HepG2 (cell line): ENCODE results near the gene KIF5B. TPM values are rescaled to one million over a fixed set of nuclear protein-coding genes. Genes with fewer than 3 reads are reported as not detected.
A peak's percentile ranks its signal among the peaks of the same experiment; 100 is the strongest.

Experiments used
- ESRRA ChIP-seq: sonication (generic); formaldehyde crosslinking; IDR thresholded peaks from 2 replicates; pipeline ENCODE4 v1.5.1; 2020; ENCODE audit warnings: mild to moderate bottlenecking, low read depth, missing genetic modification reagents
- NR2F2 ChIP-seq: IDR thresholded peaks from 2 replicates; pipeline ENCODE4 v1.6.1; 2012; ENCODE audit warnings: low read depth, inconsistent platforms, borderline replicate concordance
- ZNF598 ChIP-seq: sonication (generic); formaldehyde crosslinking; IDR thresholded peaks from 2 replicates; pipeline ENCODE4 v1.5.1; 2020; ENCODE audit warnings: mild to moderate bottlenecking, missing genetic modification reagents, borderline replicate concordance
- ZNF780A ChIP-seq: sonication (generic); formaldehyde crosslinking; IDR thresholded peaks from 2 replicates; pipeline ENCODE4 v1.8.0; 2022; ENCODE audit warnings: mild to moderate bottlenecking, missing genetic modification reagents, moderate library complexity
- polyA plus RNA-seq, 8 experiments: library from polyadenylated mRNA; depleted of rRNA in 3 of 8; stranded (reverse) in 7 of 8; unstranded in 1 of 8; fragments of >200 nt; fragmentation: Illumina TruSeq in 4 of 8; extraction: Trizol in 4 of 8; gene quantifications; 2 replicates each; pipeline versions ENCODE4 v1.2.1 to v1.2.3, GENCODE V29; 2011 to 2016; ENCODE audit warnings: low read depth in 4 of 8, missing spikeins in 1 of 8, mixed read lengths in 1 of 8; ENCODE audit not compliant: insufficient read depth in 1 of 8
- total RNA-seq, 5 experiments: library from RNA; depleted of rRNA; stranded (reverse); fragments of >200 nt; fragmentation: Illumina TruSeq; extraction: Trizol; gene quantifications; 2 replicates each; pipeline ENCODE4 v1.2.3, GENCODE V29; 2016; ENCODE audit warnings: low read depth in 1 of 5
- TF ChIP-seq, protein P1 (sequence below): IDR thresholded peaks from 2 replicates; pipeline ENCODE4 v1.4.0; 2020; ENCODE audit warnings: mild to moderate bottlenecking, missing genetic modification reagents
- TF ChIP-seq, protein P2 (sequence below): fragments of 450-650 bp; IDR thresholded peaks from 2 replicates; pipeline ENCODE4 v1.6.1; 2017
- TF ChIP-seq, protein P3 (sequence below): sonication (generic); formaldehyde crosslinking; IDR thresholded peaks from 2 replicates; pipeline ENCODE4 v1.5.0; 2020; ENCODE audit warnings: missing genetic modification reagents
- TF ChIP-seq, protein P4 (sequence below): sonication (generic); formaldehyde crosslinking; IDR thresholded peaks from 2 replicates; pipeline ENCODE4 v1.5.0; 2020; ENCODE audit warnings: mild to moderate bottlenecking, missing genetic modification reagents
- TF ChIP-seq, protein P5 (sequence below): sonication (generic); formaldehyde crosslinking; IDR thresholded peaks from 2 replicates; pipeline ENCODE4 v1.5.0; 2020; ENCODE audit warnings: missing genetic modification reagents
- TF ChIP-seq, protein P6 (sequence below): sonication (generic); formaldehyde crosslinking; IDR thresholded peaks from 2 replicates; pipeline ENCODE4 v1.4.0; 2020; ENCODE audit warnings: missing genetic modification reagents

Gene KIF5B
- total and polyA plus RNA-seq, 2 of the 13 experiments (the other 11 are each of a cell fraction or from before 2014, with no cell fraction given) = 34.3 to 133 TPM

DNA sequence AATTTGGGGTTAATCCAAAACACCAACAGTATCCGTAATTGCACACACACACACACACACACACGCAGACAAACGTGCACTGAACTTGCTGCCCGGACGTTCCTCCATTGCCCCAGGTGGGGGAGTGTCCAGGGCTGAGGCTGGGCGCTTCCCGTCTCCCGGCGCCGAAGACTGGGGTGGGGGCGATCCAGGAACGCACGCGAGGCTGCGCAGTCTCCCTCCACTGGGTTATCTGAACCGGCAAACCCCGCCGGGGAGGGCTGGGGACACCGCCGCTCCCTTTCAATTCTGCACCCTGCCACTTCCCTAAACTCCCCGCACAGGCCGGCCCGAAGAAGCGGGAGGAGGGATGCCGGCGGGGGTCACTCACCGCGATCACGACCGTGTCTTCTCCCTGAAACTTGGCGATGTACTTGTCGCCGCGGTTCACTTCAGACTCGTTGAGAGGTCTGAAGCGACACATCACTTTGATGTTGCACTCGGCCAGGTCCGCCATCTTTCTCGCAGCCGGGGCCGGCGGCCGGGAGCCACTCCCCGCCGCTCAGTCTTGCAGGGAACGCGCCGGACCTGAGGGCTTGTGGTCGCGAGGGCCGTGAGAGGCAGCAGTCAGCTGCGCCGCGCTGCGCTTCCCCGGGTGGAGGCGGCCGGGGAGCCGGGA, 618 bp downstream of the KIF5B start (continued):
- TF ChIP-seq, protein P1, sequence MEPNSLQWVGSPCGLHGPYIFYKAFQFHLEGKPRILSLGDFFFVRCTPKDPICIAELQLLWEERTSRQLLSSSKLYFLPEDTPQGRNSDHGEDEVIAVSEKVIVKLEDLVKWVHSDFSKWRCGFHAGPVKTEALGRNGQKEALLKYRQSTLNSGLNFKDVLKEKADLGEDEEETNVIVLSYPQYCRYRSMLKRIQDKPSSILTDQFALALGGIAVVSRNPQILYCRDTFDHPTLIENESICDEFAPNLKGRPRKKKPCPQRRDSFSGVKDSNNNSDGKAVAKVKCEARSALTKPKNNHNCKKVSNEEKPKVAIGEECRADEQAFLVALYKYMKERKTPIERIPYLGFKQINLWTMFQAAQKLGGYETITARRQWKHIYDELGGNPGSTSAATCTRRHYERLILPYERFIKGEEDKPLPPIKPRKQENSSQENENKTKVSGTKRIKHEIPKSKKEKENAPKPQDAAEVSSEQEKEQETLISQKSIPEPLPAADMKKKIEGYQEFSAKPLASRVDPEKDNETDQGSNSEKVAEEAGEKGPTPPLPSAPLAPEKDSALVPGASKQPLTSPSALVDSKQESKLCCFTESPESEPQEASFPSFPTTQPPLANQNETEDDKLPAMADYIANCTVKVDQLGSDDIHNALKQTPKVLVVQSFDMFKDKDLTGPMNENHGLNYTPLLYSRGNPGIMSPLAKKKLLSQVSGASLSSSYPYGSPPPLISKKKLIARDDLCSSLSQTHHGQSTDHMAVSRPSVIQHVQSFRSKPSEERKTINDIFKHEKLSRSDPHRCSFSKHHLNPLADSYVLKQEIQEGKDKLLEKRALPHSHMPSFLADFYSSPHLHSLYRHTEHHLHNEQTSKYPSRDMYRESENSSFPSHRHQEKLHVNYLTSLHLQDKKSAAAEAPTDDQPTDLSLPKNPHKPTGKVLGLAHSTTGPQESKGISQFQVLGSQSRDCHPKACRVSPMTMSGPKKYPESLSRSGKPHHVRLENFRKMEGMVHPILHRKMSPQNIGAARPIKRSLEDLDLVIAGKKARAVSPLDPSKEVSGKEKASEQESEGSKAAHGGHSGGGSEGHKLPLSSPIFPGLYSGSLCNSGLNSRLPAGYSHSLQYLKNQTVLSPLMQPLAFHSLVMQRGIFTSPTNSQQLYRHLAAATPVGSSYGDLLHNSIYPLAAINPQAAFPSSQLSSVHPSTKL (CRISPR knock-in tag) = 0 out of 2 replicates have a peak, but pooled peaks have one; percentile 16
- TF ChIP-seq ZNF598 (CRISPR knock-in tag) (peak; percentile 12; the same call in 1 of the 2 replicates), NR2F2 (0 out of 2 replicates have a peak, but pooled peaks have one; percentile 26), ZNF780A (CRISPR knock-in tag) (no peak), ESRRA (CRISPR knock-in tag) (0 out of 2 replicates have a peak, but pooled peaks have one; percentile 27)
- TF ChIP-seq, protein P2, sequence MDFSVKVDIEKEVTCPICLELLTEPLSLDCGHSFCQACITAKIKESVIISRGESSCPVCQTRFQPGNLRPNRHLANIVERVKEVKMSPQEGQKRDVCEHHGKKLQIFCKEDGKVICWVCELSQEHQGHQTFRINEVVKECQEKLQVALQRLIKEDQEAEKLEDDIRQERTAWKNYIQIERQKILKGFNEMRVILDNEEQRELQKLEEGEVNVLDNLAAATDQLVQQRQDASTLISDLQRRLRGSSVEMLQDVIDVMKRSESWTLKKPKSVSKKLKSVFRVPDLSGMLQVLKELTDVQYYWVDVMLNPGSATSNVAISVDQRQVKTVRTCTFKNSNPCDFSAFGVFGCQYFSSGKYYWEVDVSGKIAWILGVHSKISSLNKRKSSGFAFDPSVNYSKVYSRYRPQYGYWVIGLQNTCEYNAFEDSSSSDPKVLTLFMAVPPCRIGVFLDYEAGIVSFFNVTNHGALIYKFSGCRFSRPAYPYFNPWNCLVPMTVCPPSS = no peak
- TF ChIP-seq, protein P3, sequence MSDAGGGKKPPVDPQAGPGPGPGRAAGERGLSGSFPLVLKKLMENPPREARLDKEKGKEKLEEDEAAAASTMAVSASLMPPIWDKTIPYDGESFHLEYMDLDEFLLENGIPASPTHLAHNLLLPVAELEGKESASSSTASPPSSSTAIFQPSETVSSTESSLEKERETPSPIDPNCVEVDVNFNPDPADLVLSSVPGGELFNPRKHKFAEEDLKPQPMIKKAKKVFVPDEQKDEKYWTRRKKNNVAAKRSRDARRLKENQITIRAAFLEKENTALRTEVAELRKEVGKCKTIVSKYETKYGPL (CRISPR knock-in tag) = no peak
- TF ChIP-seq, protein P4, sequence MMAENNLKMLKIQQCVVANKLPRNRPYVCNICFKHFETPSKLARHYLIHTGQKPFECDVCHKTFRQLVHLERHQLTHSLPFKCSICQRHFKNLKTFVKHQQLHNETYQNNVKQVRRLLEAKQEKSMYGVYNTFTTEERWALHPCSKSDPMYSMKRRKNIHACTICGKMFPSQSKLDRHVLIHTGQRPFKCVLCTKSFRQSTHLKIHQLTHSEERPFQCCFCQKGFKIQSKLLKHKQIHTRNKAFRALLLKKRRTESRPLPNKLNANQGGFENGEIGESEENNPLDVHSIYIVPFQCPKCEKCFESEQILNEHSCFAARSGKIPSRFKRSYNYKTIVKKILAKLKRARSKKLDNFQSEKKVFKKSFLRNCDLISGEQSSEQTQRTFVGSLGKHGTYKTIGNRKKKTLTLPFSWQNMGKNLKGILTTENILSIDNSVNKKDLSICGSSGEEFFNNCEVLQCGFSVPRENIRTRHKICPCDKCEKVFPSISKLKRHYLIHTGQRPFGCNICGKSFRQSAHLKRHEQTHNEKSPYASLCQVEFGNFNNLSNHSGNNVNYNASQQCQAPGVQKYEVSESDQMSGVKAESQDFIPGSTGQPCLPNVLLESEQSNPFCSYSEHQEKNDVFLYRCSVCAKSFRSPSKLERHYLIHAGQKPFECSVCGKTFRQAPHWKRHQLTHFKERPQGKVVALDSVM (CRISPR knock-in tag) = peak; percentile 21; the same call in 1 of the 2 replicates
- TF ChIP-seq, protein P5, sequence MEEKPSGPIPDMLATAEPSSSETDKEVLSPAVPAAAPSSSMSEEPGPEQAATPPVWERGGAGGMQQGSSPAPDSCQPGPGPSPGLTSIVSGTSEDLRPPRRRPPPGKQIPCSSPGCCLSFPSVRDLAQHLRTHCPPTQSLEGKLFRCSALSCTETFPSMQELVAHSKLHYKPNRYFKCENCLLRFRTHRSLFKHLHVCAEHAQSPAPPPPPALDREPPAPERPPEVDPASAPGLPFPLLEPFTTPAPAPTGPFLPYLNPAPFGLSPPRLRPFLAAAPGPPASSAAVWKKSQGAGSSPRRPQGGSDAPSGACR = peak; percentile 44; the same call in 1 of the 2 replicates
- TF ChIP-seq, protein P6, sequence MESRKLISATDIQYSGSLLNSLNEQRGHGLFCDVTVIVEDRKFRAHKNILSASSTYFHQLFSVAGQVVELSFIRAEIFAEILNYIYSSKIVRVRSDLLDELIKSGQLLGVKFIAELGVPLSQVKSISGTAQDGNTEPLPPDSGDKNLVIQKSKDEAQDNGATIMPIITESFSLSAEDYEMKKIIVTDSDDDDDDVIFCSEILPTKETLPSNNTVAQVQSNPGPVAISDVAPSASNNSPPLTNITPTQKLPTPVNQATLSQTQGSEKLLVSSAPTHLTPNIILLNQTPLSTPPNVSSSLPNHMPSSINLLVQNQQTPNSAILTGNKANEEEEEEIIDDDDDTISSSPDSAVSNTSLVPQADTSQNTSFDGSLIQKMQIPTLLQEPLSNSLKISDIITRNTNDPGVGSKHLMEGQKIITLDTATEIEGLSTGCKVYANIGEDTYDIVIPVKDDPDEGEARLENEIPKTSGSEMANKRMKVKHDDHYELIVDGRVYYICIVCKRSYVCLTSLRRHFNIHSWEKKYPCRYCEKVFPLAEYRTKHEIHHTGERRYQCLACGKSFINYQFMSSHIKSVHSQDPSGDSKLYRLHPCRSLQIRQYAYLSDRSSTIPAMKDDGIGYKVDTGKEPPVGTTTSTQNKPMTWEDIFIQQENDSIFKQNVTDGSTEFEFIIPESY (CRISPR knock-in tag) = no peak
